Heart left ventricle (tissue), 16 donors: Measurements from ENCODE around the gene IFI30. TPM values are rescaled to one million over a fixed set of nuclear protein-coding genes. Genes with fewer than 3 reads are reported as not detected.

Experiments
- ATAC-seq, 4 donors: fragments of 200-7000 bp; cut with Tn5 transposase; one replicate each; pipeline ENCODE4 v1.9.1; 2020 to 2022; ENCODE audit warnings: moderate library complexity in 4 of 4, mild to moderate bottlenecking in 3 of 4, moderate number of reproducible peaks in 1 of 4
- DNase-seq, 5 donors: peaks; one replicate each; pipeline ENCODE4 v3.0.0-alpha.2; 2020
- H3K27ac ChIP-seq, 12 donors: fragments of 200-600 bp; sonication (generic) in 4 of 12; one replicate each; pipeline versions ENCODE4 v1.5.0 to v1.8.0; 2016 to 2022; ENCODE audit warnings: mild to moderate bottlenecking in 2 of 12
- H3K27me3 ChIP-seq, 9 donors: fragments of 200-600 bp; sonication (generic) in 2 of 9; one replicate each; pipeline versions ENCODE4 v1.5.1 to v1.8.0; 2016 to 2022; ENCODE audit warnings: mild to moderate bottlenecking in 3 of 9
- H3K36me3 ChIP-seq, 9 donors: fragments of 200-600 bp; sonication (generic) in 2 of 9; one replicate each; pipeline versions ENCODE4 v1.5.0 to v1.8.0; 2018 to 2022; ENCODE audit warnings: mild to moderate bottlenecking in 2 of 9
- H3K4me1 ChIP-seq, 12 donors: fragments of 200-600 bp; sonication (generic) in 4 of 12; one replicate each; pipeline versions ENCODE4 v1.5.0 to v1.8.0; 2016 to 2022; ENCODE audit warnings: mild to moderate bottlenecking in 3 of 12
- H3K4me3 ChIP-seq, 12 donors: fragments of 200-600 bp; sonication (generic) in 4 of 12; one replicate each; pipeline versions ENCODE4 v1.5.0 to v1.8.0; 2017 to 2022; ENCODE audit warnings: mild to moderate bottlenecking in 9 of 12, moderate library complexity in 4 of 12
- H3K9me3 ChIP-seq, 12 donors: fragments of 200-600 bp; sonication (generic) in 4 of 12; one replicate each; pipeline versions ENCODE4 v1.5.0 to v1.8.0; 2016 to 2022; ENCODE audit warnings: mild to moderate bottlenecking in 1 of 12
- CTCF ChIP-seq, 12 donors: fragments of 200-600 bp; sonication (generic) in 4 of 12; IDR thresholded peaks; one replicate each; pipeline versions ENCODE4 v1.5.0 to v1.8.0; 2018 to 2022; ENCODE audit warnings: antibody characterized with exemption in 12 of 12, mild to moderate bottlenecking in 5 of 12
- POLR2A ChIP-seq, 2 donors: fragments of 450-650 bp; IDR thresholded peaks; one replicate each; pipeline ENCODE4 v1.6.1; 2017; ENCODE audit warnings: antibody characterized with exemption in 2 of 2, mild to moderate bottlenecking in 2 of 2, moderate library complexity in 2 of 2
- WGBS, 4 donors: extraction: QIAGEN DNeasy Blood & Tissue Kit in 2 of 4; methylation state at CpG; one replicate each; pipeline versions ENCODE4 v1.1.5 to v1.1.7; 2013 to 2018; 5-methylcytosine and 5-hydroxymethylcytosine counted together
- intact Hi-C, 10 donors: fragments of 100-400 bp; cut with DNase I; formaldehyde crosslinking; loops; one replicate each; pipeline versions ENCODE4 v1.11.1 to v1.14.2; 2022
- polyA plus RNA-seq, 2 donors: library from polyadenylated mRNA; stranded (reverse); fragments of 200-250 nt; gene quantifications; one replicate each; pipeline ENCODE4 v1.2.3, GENCODE V29; 2013
- total RNA-seq, 9 donors: library from RNA; depleted of rRNA in 2 of 9; stranded (reverse); fragments of >200 nt in 2 of 9; fragmentation: NEBNext Ultra II Directional in 3 of 9; extraction: Animal tissue kit (Norgen Biotek cat#: 25700) in 3 of 9; gene quantifications; one replicate each; pipeline versions ENCODE4 v1.1.0 to v1.2.4, GENCODE V29; 2016 to 2023
- donor health status: ischemic (EF 13 %, LVEDD 7.1; RV severe dilation, severe dysfunction).
- donor health status: healthy with polysubstance abuse.
- donor health status: DM: no; HTN: yes; CAD: no.
- donor health status: DM: no; HTN: no; CAD: no.
- donor health status: ischemic (EF 25% LVEDD 6.9; RV normal size, moderate dysfunction).
- donor health status: ischemic (EF 25% LVEDD 5.7; RV mildly dilated, moderate dysfunction).
- donor health status: healthy.
- donor health status: DM: yes; HTN: yes; CAD: no.
- donor health status: ischemic (EF 35%, LVEDD 5.7; RV mildly dilated, moderate dysfunction).
- donor health status: nonischemic (EF 11% LVEDD 7.7; RV severe dilation, severe dysfunction).
- donor health status: DM: yes; HTN: yes; CAD: no.
- donor health status: PGD.
- donor health status: ischemic (EF 29% LVEDD 5.4; RV normal size, mild dysfunction).
- donor health status: nonischemic (EF 23%, LVEDD 6.1; RV moderate dilation, normal function).

The IFI30 gene
- total and polyA plus RNA-seq, 11 donors, result 8.9 to 455 (median 15.2) TPM

GRCh38 chr19:18168673-18169381 is 4.8 kb upstream of the IFI30 start:
- H3K4me3 ChIP-seq, result no peak overlapping the region
- peaks cover 0 to 45% (median 17%) of the 10 kb centered on the region in 12 donors for H3K4me1 ChIP-seq
- DNase-seq (peak in 1 of 5 donors; percentile 37), ATAC-seq (no peak)
- peak overlapping the region in 1 of 12 donors; percentile 95 for H3K27ac ChIP-seq
- 94 to 98% (median 96%) methylated on average over 16 to 66 of the region's 66 CpGs for WGBS, 4 donors
- H3K9me3 ChIP-seq, result no peaks in the 10 kb centered on the region
- intact Hi-C loops, result loop anchor here in 4 of 10 donors (2.0 to 5.0 kb wide), 2 partner anchors 56 to 57 kb away; no protein-coding TSS in a partner anchor
- H3K27me3 ChIP-seq, result no peaks in the 10 kb centered on the region
- no peak for TF ChIP-seq CTCF (IDR thresholded peaks at IDR 0.05)
- no peak for TF ChIP-seq POLR2A (IDR thresholded peaks at IDR 0.05)
- peaks cover 0 to 59% (median 51%) of the 10 kb centered on the region in 9 donors for H3K36me3 ChIP-seq

DNA sequence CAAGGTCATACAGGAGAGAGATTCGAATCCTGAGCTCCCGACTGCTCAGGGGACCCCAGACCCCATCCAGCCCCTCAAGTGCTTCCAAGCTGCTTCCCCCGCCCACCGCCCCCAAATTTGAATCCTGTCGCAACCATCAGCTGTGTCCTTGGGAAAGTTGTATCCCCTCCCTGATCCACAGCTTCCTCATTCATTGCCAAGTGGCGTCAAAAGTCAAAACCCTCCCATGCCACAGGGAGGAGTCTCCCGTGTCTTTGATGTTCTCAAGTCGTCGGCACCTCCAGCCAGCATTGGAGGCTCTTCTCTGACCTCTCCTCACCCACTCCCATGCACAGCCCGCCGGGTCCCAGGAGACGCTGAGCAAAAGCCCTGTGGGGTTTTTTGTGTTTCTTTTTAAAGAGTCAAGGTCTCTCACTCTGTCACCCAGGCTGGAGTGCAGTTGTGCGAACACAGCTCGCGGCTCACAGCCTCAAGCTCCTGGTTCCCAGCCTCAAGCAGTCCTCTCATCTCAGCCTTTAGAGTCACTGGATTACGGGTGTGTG is 2.8 kb upstream of the IFI30 start:
- TF ChIP-seq CTCF (IDR thresholded peaks at IDR 0.05) (no peak), POLR2A (IDR thresholded peaks at IDR 0.05) (no peak)
- H3K36me3 ChIP-seq, result peaks cover 0 to 42% (median 38%) of the 10 kb centered on the region in 9 donors
- peaks cover 0 to 62% (median 20%) of the 10 kb centered on the region in 12 donors for H3K4me1 ChIP-seq
- no peaks in the 10 kb centered on the region for H3K27me3 ChIP-seq
- intact Hi-C loops, result loop anchor here in 1 of 10 donors (5.0 kb wide), 1 partner anchor 58 kb away; no protein-coding TSS in a partner anchor
- no peaks in the 10 kb centered on the region for H3K9me3 ChIP-seq
- peak in 4 of 5 donors; percentile 46 to 66 (median 52) for DNase-seq
- H3K4me3 ChIP-seq, result peak overlapping the region in 1 of 12 donors; percentile 5
- H3K27ac ChIP-seq, result peak overlapping the region in 10 of 12 donors; percentile 26 to 95 (median 57)
- 51 to 57% (median 53%) methylated on average over 15 to 16 of the region's 16 CpGs for WGBS, 4 donors
- ATAC-seq, result peak in 3 of 4 donors; percentile 5 to 27 (median 21)

GRCh38 chr19:18171605-18172327 is 1.8 kb upstream of the IFI30 start:
- Histone ChIP-seq H3K9me3 (no peaks in the 10 kb centered on the region), H3K4me3 (no peak overlapping the region), H3K27ac (peak overlapping the region in 9 of 12 donors; percentile 22 to 95 (median 52)), H3K4me1 (peaks cover 0 to 71% (median 20%) of the 10 kb centered on the region in 12 donors), H3K27me3 (no peaks in the 10 kb centered on the region), H3K36me3 (peaks cover 0 to 39% (median 28%) of the 10 kb centered on the region in 9 donors)
- intact Hi-C loops, result loop anchor here in 1 of 10 donors (5.0 kb wide), 1 partner anchor 59 kb away; no protein-coding TSS in a partner anchor
- DNase-seq (peak in 1 of 5 donors; percentile 27), ATAC-seq (peak in 3 of 4 donors; percentile 6 to 33 (median 6))
- TF ChIP-seq CTCF (IDR thresholded peaks at IDR 0.05) (no peak), POLR2A (IDR thresholded peaks at IDR 0.05) (no peak)
- WGBS, 4 donors, result 77 to 85% (median 82%) methylated on average over 8 of the region's 8 CpGs
